Stimulated activated CD8-positive, alpha-beta memory T cell treated with anti-CD3 and anti-CD28 coated beads, Interleukin-7, amount 100 ng/mL, for 48 hours (primary cell): ENCODE results near the gene SH3D19.

Experiments used
- DNase-seq, 2 donors: peaks; one replicate each; pipeline ENCODE4 v3.0.0-alpha.2; 2020; ENCODE audit warnings: low read depth in 1 of 2; ENCODE audit errors: extremely low read depth in 1 of 2

SH3D19 gene

GRCh38 chr4:151103758-151104157 is 221.6 kb downstream of the SH3D19 start:
- no peak for DNase-seq

- no peak for DNase-seq
Measured at GRCh38 chr4:151100531-151100930, 224.9 kb downstream of the SH3D19 start.

- DNase-seq, result no peak
Measured at GRCh38 chr4:151099976-151100417, 225.4 kb downstream of the SH3D19 start.

GRCh38 chr4:151099229-151099975 is 226.0 kb downstream of the SH3D19 start, which contains the start of gene RPS3A:
RPS3A (plus strand) TSS chr4:151099628; CDS start chr4:151099653, 25 bp downstream.
- peak; percentile 96 to 98 for DNase-seq

GRCh38 chr4:151098979-151099228 is 226.5 kb downstream of the SH3D19 start:
- DNase-seq, result no peak

GRCh38 chr4:151097759-151098158 is 227.6 kb downstream of the SH3D19 start:
- no peak for DNase-seq

- no peak for DNase-seq
Measured at GRCh38 chr4:151095142-151095541, 230.3 kb downstream of the SH3D19 start.

GRCh38 chr4:151094290-151094751 is 231.1 kb downstream of the SH3D19 start:
- DNase-seq, result no peak

GRCh38 chr4:151093203-151093602 is 232.2 kb downstream of the SH3D19 start:
- no peak for DNase-seq

- no peak for DNase-seq
Measured at GRCh38 chr4:151092488-151092887, 232.9 kb downstream of the SH3D19 start.

GRCh38 chr4:151091047-151091446 is 234.4 kb downstream of the SH3D19 start:
- no peak for DNase-seq

- DNase-seq, result no peak
Measured at GRCh38 chr4:151087467-151087866, 237.9 kb downstream of the SH3D19 start.

GRCh38 chr4:151077978-151078377 is 247.4 kb downstream of the SH3D19 start:
- DNase-seq, result peak in 1 of 2 donors; percentile 20

GRCh38 chr4:151074416-151074916 is 250.9 kb downstream of the SH3D19 start:
- no peak for DNase-seq
